Ovary (tissue), 3 donors: ENCODE results near the gene KCNB1.

Experiments used
- POLR2A ChIP-seq: fragments of 450-650 bp; IDR thresholded peaks from one replicate; pipeline ENCODE4 v1.6.1; 2017; ENCODE audit warnings: antibody characterized with exemption, mild to moderate bottlenecking, moderate library complexity
- TF ChIP-seq, protein P1 (sequence below), 3 donors: fragments of 450-650 bp in 2 of 3; fragments of 200-600 bp in 1 of 3; IDR thresholded peaks; one replicate each; pipeline versions ENCODE4 v1.5.1 to v1.8.0; 2016 to 2022; ENCODE audit warnings: antibody characterized with exemption in 3 of 3, mild to moderate bottlenecking in 1 of 3
- donor health status: DM: no; HTN: no; CAD: no.

DNA sequence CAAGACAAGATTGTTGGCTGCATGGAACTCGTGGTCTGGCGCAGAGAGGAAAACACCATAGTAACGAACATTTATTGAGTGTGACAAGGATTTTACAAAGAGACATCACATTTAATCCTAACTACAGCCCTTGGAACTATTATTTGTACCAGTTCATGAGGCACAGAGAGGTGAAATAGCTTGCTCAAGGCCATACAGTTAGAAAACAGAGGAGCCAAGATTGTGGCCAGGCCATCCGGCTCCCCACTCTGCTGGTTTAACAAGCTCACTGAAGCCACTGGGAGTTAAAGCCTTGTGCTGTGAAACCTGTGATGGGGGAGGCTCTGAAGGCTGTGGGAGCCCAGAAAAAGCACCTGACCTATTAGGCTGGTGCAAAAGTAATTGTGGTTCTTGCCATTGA lies 129.7 kb downstream of the KCNB1 start:
- TF ChIP-seq, protein P1, sequence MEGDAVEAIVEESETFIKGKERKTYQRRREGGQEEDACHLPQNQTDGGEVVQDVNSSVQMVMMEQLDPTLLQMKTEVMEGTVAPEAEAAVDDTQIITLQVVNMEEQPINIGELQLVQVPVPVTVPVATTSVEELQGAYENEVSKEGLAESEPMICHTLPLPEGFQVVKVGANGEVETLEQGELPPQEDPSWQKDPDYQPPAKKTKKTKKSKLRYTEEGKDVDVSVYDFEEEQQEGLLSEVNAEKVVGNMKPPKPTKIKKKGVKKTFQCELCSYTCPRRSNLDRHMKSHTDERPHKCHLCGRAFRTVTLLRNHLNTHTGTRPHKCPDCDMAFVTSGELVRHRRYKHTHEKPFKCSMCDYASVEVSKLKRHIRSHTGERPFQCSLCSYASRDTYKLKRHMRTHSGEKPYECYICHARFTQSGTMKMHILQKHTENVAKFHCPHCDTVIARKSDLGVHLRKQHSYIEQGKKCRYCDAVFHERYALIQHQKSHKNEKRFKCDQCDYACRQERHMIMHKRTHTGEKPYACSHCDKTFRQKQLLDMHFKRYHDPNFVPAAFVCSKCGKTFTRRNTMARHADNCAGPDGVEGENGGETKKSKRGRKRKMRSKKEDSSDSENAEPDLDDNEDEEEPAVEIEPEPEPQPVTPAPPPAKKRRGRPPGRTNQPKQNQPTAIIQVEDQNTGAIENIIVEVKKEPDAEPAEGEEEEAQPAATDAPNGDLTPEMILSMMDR (IDR thresholded peaks at IDR 0.05): no peak
- TF ChIP-seq POLR2A: no peak
